GM23248 (cell line): Measurements from ENCODE around the gene SMO.

ENCODE experiments used
- EZH2 ChIP-seq: fragments of 200-600 bp; sonication (generic); IDR thresholded peaks from 2 replicates; pipeline ENCODE4 v1.6.1; 2018; ENCODE audit warnings: antibody characterized with exemption, mild to moderate bottlenecking; ENCODE audit not compliant: insufficient read depth, poor library complexity, severe bottlenecking
- EZH2phosphoT487 ChIP-seq: fragments of 200-600 bp; sonication (generic); IDR thresholded peaks from 2 replicates; pipeline ENCODE4 v1.6.1; 2018; ENCODE audit warnings: antibody characterized with exemption, moderate library complexity, mild to moderate bottlenecking, low read depth; ENCODE audit not compliant: insufficient read depth

GRCh38 chr7:129189661-129190310, 1.4 kb downstream of the SMO start:
- no peak for TF ChIP-seq EZH2
- no peak for TF ChIP-seq EZH2phosphoT487
